Muscle layer of duodenum (tissue), 2 donors: Measurements from ENCODE around the gene OR8D1.

ENCODE experiments used
- H3K27ac ChIP-seq: one replicate; pipeline ENCODE4 v1.7.0; 2013; ENCODE audit warnings: mild to moderate bottlenecking, low read length
- H3K27me3 ChIP-seq: one replicate; pipeline ENCODE4 v1.7.0; 2013; ENCODE audit warnings: low read depth, mild to moderate bottlenecking, control low read depth, low read length
- H3K36me3 ChIP-seq, 2 donors: one replicate each; pipeline ENCODE4 v1.7.0; 2013; ENCODE audit warnings: low read length in 2 of 2, control low read depth in 1 of 2, mild to moderate bottlenecking in 1 of 2; ENCODE audit not compliant: insufficient read depth in 2 of 2, control insufficient read depth in 1 of 2
- H3K4me1 ChIP-seq, 2 donors: one replicate each; pipeline ENCODE4 v1.7.0; 2013; ENCODE audit warnings: low read length in 2 of 2, mild to moderate bottlenecking in 2 of 2, control low read depth in 1 of 2, moderate library complexity in 1 of 2; ENCODE audit not compliant: insufficient read depth in 2 of 2, control insufficient read depth in 1 of 2
- H3K4me3 ChIP-seq, 2 donors: one replicate each; pipeline ENCODE4 v1.7.0; 2013; ENCODE audit warnings: low read length in 2 of 2, low read depth in 1 of 2, mild to moderate bottlenecking in 1 of 2
- H3K9me3 ChIP-seq, 2 donors: one replicate each; pipeline ENCODE4 v1.7.0; 2013; ENCODE audit warnings: low read length in 2 of 2, control low read depth in 1 of 2, mild to moderate bottlenecking in 1 of 2; ENCODE audit not compliant: control insufficient read depth in 1 of 2
- donor health status: healthy.

OR8D1 gene

DNA sequence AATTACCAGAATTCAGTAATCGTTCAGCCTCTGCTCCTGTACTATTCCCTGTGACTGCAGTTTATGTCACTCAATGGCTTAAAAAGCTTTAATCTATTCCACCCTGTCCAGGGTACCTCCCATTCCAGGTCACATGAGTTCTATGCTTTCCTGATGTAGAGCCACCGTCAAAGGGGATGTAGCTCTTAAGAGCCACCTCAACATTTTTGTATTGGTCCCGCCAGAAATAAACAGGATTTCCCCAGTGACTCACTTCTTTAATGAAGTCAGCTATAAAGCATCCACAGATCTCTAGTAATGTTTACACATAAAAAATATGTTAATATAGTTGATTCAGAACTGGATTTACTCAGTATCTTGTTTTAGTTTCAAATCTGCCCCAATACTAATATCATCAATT, 1.3 kb upstream of the OR8D1 start:
- Histone ChIP-seq H3K4me1 (no peaks in the 10 kb centered on the region), H3K27me3 (no peaks in the 10 kb centered on the region), H3K9me3 (no peaks in the 10 kb centered on the region), H3K4me3 (no peak overlapping the region), H3K27ac (no peak overlapping the region), H3K36me3 (no peaks in the 10 kb centered on the region)

DNA sequence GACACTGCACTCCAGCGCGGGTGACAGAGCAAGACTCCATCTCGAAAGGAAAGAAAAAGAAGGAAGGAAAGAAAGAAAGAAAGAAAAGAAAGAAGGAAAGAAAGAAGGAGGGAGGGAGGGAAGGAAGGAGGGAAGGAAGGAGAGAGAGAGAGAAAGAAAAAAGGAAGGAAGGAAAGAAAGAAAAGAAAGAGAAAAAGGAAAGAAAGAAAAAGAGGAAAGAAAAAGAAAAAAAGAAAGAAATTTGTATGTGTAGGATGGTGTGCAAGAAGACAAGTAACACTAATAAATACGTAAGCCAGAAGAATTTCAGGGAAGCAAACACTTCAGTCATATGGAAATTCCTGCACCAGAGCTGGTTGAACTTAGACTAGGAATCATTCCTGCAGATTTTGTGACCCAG, 618 bp downstream of the OR8D1 start:
- Histone ChIP-seq H3K36me3 (no peaks in the 10 kb centered on the region), H3K9me3 (no peaks in the 10 kb centered on the region), H3K27ac (no peak overlapping the region), H3K4me3 (no peak overlapping the region), H3K4me1 (no peaks in the 10 kb centered on the region), H3K27me3 (no peaks in the 10 kb centered on the region)

DNA sequence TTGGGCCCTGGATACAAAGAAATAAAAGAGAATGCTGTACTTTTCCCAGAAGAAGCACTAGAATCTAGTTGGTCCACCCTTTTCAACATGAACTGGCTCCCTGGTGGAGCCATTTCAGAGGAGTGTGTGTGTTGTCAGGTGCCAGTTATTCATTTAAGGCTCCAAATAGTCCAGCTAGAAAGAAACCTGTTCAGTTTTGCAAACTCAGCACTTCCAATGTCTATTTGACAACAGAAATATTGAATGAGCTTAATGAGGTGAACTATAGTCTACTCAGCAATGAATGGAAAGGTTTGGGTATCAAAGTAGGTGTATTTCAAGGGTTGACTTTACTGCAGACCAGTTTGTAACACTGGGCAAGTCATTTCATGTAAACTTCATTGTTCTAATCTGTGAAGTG, 2.1 kb downstream of the OR8D1 start:
- H3K36me3 ChIP-seq: no peaks in the 10 kb centered on the region
- no peaks in the 10 kb centered on the region for H3K4me1 ChIP-seq
- H3K9me3 ChIP-seq: no peaks in the 10 kb centered on the region
- H3K27me3 ChIP-seq: no peaks in the 10 kb centered on the region
- no peak overlapping the region for H3K27ac ChIP-seq
- H3K4me3 ChIP-seq: no peak overlapping the region

DNA sequence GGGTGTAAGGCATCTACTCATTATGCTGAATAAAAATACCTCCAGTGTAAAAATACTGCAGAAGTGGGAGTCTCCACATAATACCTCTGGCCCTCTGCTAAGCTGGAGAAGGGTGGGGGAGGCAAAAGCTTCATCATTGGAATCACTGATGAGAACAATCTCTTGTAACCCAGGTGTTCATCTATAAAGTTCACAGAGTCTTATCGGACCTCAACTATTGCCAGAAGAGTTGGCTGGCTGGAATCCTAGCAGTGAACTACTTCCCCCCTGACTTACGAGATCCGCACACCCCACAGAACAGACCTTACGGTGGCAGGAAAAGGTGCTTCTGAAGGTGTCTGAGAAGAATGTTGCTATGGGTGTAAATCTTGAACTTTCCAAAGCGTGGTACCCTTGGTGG, 2.5 kb downstream of the OR8D1 start:
- no peaks in the 10 kb centered on the region for H3K4me1 ChIP-seq
- no peaks in the 10 kb centered on the region for H3K27me3 ChIP-seq
- H3K4me3 ChIP-seq: no peak overlapping the region
- H3K9me3 ChIP-seq: no peaks in the 10 kb centered on the region
- H3K36me3 ChIP-seq: no peaks in the 10 kb centered on the region
- no peak overlapping the region for H3K27ac ChIP-seq

DNA sequence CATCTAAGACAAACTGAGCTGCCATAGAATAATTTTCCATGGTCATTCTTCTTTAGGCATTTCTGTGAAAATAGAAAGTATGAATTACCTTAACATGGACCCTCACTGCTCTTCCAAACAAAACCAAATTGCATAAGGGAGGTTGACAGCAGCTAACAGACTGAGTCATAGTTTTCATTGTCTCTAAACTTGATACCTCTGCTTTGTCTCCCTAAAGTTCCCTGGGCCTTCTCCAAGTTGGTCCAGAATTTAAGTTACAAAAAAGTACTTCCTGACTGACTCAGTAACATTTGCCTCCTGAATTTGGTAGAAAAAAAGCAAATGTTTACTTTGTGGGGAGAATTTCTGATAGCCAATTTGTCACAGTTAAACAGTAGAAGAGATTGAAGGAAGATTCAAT, 3.0 kb downstream of the OR8D1 start:
- Histone ChIP-seq H3K9me3 (no peaks in the 10 kb centered on the region), H3K36me3 (no peaks in the 10 kb centered on the region), H3K27ac (no peak overlapping the region), H3K4me1 (no peaks in the 10 kb centered on the region), H3K4me3 (no peak overlapping the region), H3K27me3 (no peaks in the 10 kb centered on the region)

DNA sequence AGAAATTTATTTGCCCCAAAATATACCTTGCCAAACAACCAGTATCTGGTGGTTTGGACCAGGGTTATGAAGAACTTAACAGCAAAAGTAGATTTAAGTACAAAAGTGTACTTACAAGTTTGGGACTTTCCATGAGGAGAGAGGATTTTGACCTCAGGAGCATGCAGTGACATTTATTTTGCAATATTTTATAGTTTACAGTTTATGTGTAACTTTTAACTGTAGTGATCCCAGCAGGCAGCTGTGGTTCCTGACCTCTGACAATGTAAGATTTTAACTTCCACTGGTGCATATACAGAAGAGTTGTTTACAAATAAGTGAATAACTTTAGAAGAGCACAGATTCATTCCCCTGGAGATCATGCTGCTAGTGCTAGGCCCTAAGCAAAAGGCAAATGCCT, 6.7 kb downstream of the OR8D1 start:
- H3K9me3 ChIP-seq: no peaks in the 10 kb centered on the region
- no peak overlapping the region for H3K4me3 ChIP-seq
- H3K4me1 ChIP-seq: no peaks in the 10 kb centered on the region
- no peak overlapping the region for H3K27ac ChIP-seq
- H3K36me3 ChIP-seq: no peaks in the 10 kb centered on the region
- no peaks in the 10 kb centered on the region for H3K27me3 ChIP-seq

DNA sequence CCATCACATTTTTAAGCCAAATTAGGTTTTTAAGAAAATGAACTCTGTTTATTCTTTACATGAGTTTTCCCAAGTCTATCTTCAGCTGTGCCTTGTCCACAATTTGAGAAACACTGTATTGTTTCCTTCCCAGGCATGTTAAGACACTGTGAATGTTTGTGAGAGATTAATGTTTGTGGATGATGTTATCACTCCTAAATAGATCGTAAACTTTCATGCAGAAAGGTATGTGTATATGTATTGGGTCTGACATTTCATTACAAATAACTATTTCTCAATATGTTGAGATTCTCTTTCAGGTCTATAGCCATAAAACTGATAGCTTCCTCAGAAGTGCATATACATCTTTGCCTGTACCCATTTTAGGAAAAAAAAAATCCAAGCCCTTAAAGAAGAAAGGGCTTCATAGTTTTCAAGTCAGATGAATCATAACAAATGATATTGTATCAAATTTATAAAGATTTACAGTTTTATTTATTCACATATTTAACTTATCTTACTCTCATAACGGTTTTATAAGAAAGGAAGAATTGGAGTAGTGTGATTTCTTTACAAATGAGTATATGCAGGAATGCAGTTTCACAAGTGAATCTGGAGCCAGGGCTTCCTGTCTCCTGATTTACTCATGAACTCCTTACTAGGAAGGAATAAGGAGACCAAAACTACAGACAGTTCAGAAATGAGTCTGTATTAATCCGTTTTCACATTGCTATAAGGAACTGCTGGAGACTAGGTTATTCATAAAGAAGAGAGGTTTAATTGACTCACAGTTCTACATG, 11.2 kb downstream of the OR8D1 start:
- H3K27ac ChIP-seq: no peak overlapping the region
- H3K4me1 ChIP-seq: no peaks in the 10 kb centered on the region
- H3K9me3 ChIP-seq: peaks cover 0 to 2% of the 10 kb centered on the region in 2 donors
- no peaks in the 10 kb centered on the region for H3K36me3 ChIP-seq
- H3K4me3 ChIP-seq: no peak overlapping the region
- H3K27me3 ChIP-seq: no peaks in the 10 kb centered on the region

DNA sequence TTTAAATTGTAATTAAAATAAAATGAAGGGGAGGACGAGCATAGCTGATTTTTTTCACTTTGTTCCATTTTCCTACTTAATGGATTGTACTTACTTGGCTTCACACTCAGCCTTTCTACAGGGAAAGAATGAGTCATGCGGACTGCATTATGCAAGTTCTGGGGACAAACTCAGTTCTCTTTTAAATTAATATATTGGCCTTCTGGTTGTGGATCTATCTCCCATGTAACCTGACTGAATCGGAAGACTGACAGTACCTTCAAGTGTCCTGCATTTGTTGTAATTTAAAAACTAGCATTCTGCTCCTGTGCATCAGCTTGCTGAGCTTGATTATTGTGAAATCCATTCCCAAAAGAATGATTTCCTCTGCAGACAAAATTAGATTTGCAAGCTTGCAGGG, 12.2 kb downstream of the OR8D1 start:
- H3K27ac ChIP-seq: no peak overlapping the region

DNA sequence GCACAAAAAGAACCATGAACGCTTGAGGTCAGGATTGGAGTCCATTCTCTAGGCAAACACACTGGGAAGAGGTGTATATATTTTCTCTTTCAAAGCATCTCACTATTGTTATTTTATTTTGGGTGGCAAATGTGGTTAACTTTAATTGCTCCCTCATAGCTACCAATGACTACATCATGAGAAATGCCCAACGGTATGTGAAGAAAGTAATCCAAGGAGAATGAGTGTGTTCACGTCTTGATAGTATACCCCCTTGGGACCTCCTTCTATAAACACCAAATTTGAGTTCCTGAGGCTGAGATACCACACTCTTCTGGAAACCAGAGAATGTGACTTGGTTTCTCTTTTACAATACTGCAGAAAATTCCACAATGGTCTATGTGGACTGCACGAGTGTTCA, 15.8 kb downstream of the OR8D1 start:
- no peaks in the 10 kb centered on the region for H3K4me1 ChIP-seq
- peaks cover 0 to 2% of the 10 kb centered on the region in 2 donors for H3K9me3 ChIP-seq
- no peak overlapping the region for H3K4me3 ChIP-seq
- no peaks in the 10 kb centered on the region for H3K36me3 ChIP-seq
- H3K27me3 ChIP-seq: no peaks in the 10 kb centered on the region
- H3K27ac ChIP-seq: no peak overlapping the region

More for the DNA sequence above, 12.2 kb downstream of the OR8D1 start:
- Histone ChIP-seq H3K9me3 (peaks cover 0 to 2% of the 10 kb centered on the region in 2 donors), H3K27me3 (no peaks in the 10 kb centered on the region), H3K4me3 (no peak overlapping the region), H3K36me3 (no peaks in the 10 kb centered on the region), H3K4me1 (no peaks in the 10 kb centered on the region)

DNA sequence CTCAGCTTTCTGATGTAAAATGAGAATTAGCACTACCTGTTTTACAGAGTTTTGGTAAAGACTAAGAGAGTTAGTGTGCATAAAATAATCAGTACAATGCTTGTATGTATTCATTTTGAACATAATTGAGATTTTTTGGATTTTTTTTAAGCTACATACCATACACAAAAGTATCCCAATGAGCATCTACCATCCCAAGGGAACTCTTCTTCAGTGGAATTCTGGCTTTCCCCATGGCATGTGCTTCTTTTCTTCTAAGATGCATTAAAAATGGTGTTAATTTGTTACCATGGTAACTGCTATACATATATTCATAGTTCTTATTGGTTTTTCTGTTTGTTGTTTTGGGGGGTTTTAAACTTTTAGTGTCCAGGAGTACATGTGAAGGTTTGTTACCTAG, 17.7 kb downstream of the OR8D1 start:
- H3K4me1 ChIP-seq: no peaks in the 10 kb centered on the region
- no peaks in the 10 kb centered on the region for H3K27me3 ChIP-seq
- H3K36me3 ChIP-seq: no peaks in the 10 kb centered on the region
- no peak overlapping the region for H3K27ac ChIP-seq
- H3K9me3 ChIP-seq: peaks cover 0 to 2% of the 10 kb centered on the region in 2 donors
- H3K4me3 ChIP-seq: no peak overlapping the region

DNA sequence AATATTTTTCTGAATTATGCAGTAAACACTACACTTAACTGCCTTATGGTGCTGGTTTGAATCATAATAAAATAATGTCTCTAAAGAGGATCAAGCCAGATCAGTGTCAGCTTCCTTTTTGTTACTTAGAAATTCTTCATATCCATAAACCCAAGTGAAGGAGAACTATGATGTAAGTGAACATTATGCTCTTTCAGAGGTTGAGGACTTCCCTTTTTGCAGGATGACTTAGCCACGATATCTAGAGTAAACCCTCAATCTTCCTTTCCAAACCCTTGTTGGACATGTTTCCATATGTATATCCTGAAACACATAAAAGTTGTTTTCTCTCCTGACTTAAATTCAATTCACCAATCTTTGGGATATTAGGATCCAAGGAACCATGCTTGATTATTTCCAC, 19.1 kb downstream of the OR8D1 start:
- H3K4me3 ChIP-seq: no peak overlapping the region
- no peak overlapping the region for H3K27ac ChIP-seq
- no peaks in the 10 kb centered on the region for H3K36me3 ChIP-seq
- H3K4me1 ChIP-seq: no peaks in the 10 kb centered on the region
- peaks cover 0 to 9% of the 10 kb centered on the region in 2 donors for H3K9me3 ChIP-seq
- H3K27me3 ChIP-seq: no peaks in the 10 kb centered on the region
